Measurements from ENCODE around the gene GSG1L. TPM values are rescaled to one million over a fixed set of nuclear protein-coding genes. Genes with fewer than 3 reads are reported as not detected.

The GSG1L gene
- total RNA-seq, 1 donor from 2014 or later = 1.4 TPM

DNA sequence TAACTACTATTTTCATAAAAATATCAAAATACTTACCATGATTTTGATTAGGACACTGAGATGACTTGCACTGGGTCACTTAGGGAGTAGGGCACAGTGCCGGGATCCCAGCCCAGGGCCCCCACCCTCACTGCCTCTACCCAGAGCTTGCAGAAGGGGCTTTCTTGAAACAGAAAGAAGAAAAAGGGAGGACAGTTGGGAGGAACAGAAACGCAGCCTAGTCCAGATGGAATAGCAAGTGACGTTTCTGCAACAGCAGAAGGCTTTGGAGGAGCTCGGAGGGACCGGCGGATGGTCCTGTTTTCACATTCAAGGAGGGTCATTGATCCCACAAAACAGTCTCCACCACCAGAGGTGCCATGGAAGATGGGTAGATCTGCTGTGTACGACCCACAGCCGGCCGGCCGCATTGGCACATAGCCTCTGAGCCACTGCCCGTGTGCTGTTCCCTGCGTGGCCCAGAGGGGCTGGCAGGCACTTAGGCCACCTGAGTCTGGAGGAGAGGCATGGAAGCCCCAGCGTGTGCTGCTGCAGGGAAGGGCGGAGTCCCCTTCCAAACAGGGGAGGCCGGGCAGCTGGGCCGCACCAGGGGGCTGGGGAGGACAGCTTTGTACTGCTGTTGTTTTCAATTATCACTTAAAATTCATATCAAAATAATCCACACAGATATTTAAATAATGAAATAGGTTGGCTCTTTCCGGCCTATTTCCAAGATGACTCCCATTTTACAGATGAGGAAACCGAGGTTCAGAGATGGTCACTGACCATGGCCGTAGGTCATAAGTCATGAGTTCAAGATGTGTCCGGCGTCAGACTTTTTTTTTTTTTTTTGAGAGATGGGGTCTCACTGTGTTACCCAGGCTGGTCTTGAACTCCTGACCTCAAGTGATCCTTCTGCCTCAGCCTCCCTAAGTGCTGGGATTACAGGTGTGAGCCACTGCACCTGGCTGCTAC is 22.9 kb upstream of the GSG1L start:
- Mint-ChIP-seq H3K27ac (peak overlapping the region; percentile 34), H3K4me1 (ENCODE audit: unreplicated experiment) (peaks cover under 1% of the 10 kb centered on the region), H3K9me3 (no peaks in the 10 kb centered on the region), H3K36me3 (no peaks in the 10 kb centered on the region), H3K27me3 (no peaks in the 10 kb centered on the region), H3K4me3 (no peak overlapping the region)
- TF ChIP-seq, protein P1, sequence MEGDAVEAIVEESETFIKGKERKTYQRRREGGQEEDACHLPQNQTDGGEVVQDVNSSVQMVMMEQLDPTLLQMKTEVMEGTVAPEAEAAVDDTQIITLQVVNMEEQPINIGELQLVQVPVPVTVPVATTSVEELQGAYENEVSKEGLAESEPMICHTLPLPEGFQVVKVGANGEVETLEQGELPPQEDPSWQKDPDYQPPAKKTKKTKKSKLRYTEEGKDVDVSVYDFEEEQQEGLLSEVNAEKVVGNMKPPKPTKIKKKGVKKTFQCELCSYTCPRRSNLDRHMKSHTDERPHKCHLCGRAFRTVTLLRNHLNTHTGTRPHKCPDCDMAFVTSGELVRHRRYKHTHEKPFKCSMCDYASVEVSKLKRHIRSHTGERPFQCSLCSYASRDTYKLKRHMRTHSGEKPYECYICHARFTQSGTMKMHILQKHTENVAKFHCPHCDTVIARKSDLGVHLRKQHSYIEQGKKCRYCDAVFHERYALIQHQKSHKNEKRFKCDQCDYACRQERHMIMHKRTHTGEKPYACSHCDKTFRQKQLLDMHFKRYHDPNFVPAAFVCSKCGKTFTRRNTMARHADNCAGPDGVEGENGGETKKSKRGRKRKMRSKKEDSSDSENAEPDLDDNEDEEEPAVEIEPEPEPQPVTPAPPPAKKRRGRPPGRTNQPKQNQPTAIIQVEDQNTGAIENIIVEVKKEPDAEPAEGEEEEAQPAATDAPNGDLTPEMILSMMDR (conservative IDR thresholded peaks at IDR 0.05) = no peak
- DNase-seq (ENCODE audit: extremely low spot score, unreplicated experiment) = no peak

DNA sequence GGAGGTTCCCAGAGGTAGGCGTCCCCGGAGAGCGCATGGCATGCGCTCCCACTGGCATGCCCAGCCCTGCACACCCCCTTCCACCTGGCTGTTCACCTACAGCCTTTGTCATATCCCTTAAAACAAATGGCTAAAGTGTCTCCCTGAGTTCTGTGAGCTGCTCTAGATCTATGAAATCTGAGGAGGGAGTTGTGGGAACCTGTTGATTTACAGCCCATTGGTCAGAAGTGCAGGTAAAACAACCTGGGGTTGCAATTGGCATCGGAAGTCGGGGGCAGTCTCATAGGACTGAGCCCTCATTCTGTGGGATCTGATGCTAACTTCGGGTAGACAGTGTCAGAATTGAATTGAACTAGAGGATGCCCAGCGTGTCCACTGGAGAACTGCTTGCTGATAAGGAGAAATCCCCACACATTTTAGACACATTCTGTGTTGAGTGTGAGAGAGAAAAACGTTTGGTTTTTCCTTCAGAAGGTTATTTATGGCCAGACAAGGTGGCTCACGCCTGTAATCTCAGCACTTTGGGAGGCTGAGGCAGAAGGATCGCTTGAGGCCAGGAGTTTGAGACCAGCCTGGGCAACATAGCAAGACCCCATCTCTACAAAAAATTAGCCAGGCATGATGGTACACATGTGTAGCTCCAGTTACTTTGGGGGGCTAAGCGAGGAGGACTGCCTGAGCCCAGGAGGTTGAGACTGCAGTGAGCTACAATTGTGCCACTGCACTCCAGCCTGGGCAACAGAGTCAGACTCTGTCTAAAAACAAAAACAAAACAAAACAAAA is 22.1 kb upstream of the GSG1L start:
- H3K36me3 Mint-ChIP-seq = no peaks in the 10 kb centered on the region
- peaks cover 4% of the 10 kb centered on the region for H3K4me1 Mint-ChIP-seq (ENCODE audit: unreplicated experiment)
- H3K9me3 Mint-ChIP-seq = no peaks in the 10 kb centered on the region
- no peak for DNase-seq (ENCODE audit: extremely low spot score, unreplicated experiment)
- no peak overlapping the region for H3K4me3 Mint-ChIP-seq
- no peaks in the 10 kb centered on the region for H3K27me3 Mint-ChIP-seq
- TF ChIP-seq, protein P1 (conservative IDR thresholded peaks at IDR 0.05) = no peak
- peak overlapping the region; percentile 34 for H3K27ac Mint-ChIP-seq

DNA sequence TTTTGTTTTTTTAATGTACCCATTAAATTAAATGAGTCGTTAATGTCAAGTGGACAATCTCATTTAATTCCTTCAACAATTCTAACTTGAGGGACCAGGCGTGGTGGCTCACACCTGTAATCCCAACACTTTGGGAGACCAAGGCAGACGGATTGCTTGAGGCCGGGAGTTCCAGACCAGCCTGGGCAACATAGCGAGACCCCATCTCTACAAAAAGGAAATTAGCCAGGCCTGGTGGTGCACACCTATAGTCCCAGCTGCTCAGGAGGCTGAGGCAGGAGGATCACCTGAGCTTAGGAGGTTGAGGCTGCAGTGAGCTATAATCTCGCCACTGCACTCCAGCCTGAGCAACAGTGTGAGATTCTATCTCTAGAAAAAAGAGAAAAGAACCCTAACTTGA is 20.7 kb upstream of the GSG1L start:
- TF ChIP-seq, protein P1 (conservative IDR thresholded peaks at IDR 0.05) = no peak
- Mint-ChIP-seq H3K27ac (no peak overlapping the region), H3K9me3 (no peaks in the 10 kb centered on the region), H3K27me3 (no peaks in the 10 kb centered on the region), H3K36me3 (no peaks in the 10 kb centered on the region), H3K4me3 (no peak overlapping the region), H3K4me1 (ENCODE audit: unreplicated experiment) (peaks cover 4% of the 10 kb centered on the region)
- no peak for DNase-seq (ENCODE audit: extremely low spot score, unreplicated experiment)

GRCh38 chr16:28082624-28083023 is 19.1 kb upstream of the GSG1L start:
- Mint-ChIP-seq H3K4me1 (ENCODE audit: unreplicated experiment) (peaks cover 4% of the 10 kb centered on the region), H3K36me3 (no peaks in the 10 kb centered on the region), H3K4me3 (peak overlapping the region; percentile 62), H3K9me3 (no peaks in the 10 kb centered on the region), H3K27me3 (no peaks in the 10 kb centered on the region), H3K27ac (peak overlapping the region; percentile 96)
- no peak for DNase-seq (ENCODE audit: extremely low spot score, unreplicated experiment)
- TF ChIP-seq, protein P1 (conservative IDR thresholded peaks at IDR 0.05) = no peak

DNA sequence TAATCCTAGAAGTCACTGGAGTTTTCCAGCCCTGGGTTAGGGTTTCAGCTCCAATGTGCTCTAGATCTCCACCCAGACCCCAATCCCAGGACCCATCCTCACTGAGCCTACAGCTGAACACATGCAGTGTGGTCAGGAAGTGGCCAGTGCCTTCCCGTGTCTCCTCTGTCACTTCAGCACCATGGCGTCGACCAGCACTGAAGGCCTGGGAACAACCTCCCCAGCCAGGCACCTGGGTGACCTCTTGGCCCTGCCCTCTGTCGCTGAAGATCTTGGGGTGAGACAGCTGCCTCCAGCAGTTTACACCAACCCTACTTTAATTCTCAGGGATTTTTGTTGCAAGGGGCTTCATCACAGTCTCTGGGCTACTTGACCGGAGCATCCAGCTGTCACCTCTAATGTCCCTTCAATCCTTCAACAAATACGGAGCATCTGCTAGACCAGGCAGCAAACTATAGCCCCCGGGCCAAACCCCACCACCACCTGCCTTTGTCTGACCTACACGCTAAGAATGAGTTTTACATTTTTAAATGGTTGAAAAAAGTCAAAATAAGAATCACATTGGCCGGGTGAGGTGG is 18.0 kb upstream of the GSG1L start:
- no peaks in the 10 kb centered on the region for H3K27me3 Mint-ChIP-seq
- DNase-seq (ENCODE audit: extremely low spot score, unreplicated experiment) = no peak
- no peak overlapping the region for H3K4me3 Mint-ChIP-seq
- TF ChIP-seq, protein P1 (conservative IDR thresholded peaks at IDR 0.05) = no peak
- H3K4me1 Mint-ChIP-seq (ENCODE audit: unreplicated experiment) = peaks cover 4% of the 10 kb centered on the region
- H3K36me3 Mint-ChIP-seq = no peaks in the 10 kb centered on the region
- peak overlapping the region; percentile 77 for H3K27ac Mint-ChIP-seq
- no peaks in the 10 kb centered on the region for H3K9me3 Mint-ChIP-seq
